ENCODE data around the gene PRDM10.

The PRDM10 gene

GRCh38 chr11:130031945-130032344 is 29.3 kb upstream of the PRDM10 start:
- ChIA-PET CTCF (interaction anchor here (1.1 to 1.6 kb wide), 2 partner anchors 15 to 25 kb away, joined by 3 read pairs; no protein-coding TSS in a partner anchor), POLR2A (interaction anchor here (0.6 kb wide), 1 partner anchor 29 kb away, joined by 3 read pairs; the partner anchor contains the start of gene PRDM10)
- no peak for TF ChIP-seq CTCF (IDR thresholded peaks at IDR 0.05; ENCODE audit: control extremely low read depth, extremely low read depth, low read depth, missing control alignments)
- DNase-seq (ENCODE audit: extremely low spot score), result no peak

GRCh38 chr11:130031056-130031455 is 28.4 kb upstream of the PRDM10 start:
- TF ChIP-seq CTCF (IDR thresholded peaks at IDR 0.05; ENCODE audit: control extremely low read depth, extremely low read depth, low read depth, missing control alignments), result no peak
- POLR2A ChIA-PET, result no interaction called here

GRCh38 chr11:130029137-130029536 is 26.5 kb upstream of the PRDM10 start:
- ChIA-PET CTCF (interaction anchor here (1.6 kb wide), 1 partner anchor 25 kb away, joined by 4 read pairs; no protein-coding TSS in a partner anchor), POLR2A (no interaction called here)
- DNase-seq (ENCODE audit: extremely low spot score), result no peak

More at GRCh38 chr11:130031056-130031455, 28.4 kb upstream of the PRDM10 start:
- CTCF ChIA-PET, result interaction anchor here (1.1 to 1.6 kb wide), 2 partner anchors 16 to 26 kb away, joined by 3 read pairs; no protein-coding TSS in a partner anchor
- no peak for DNase-seq (ENCODE audit: extremely low spot score)

GRCh38 chr11:130025371-130025770 is 22.7 kb upstream of the PRDM10 start:
- POLR2A ChIA-PET, result no interaction called here
- CTCF ChIA-PET, result interaction anchor here (1.0 kb wide), 1 partner anchor 9 kb away, joined by 5 read pairs; no protein-coding TSS in a partner anchor
- TF ChIP-seq CTCF (IDR thresholded peaks at IDR 0.05; ENCODE audit: control extremely low read depth, extremely low read depth, low read depth, missing control alignments), result no peak
- DNase-seq (ENCODE audit: extremely low spot score), result no peak

More at GRCh38 chr11:130029137-130029536, 26.5 kb upstream of the PRDM10 start:
- no peak for TF ChIP-seq CTCF (IDR thresholded peaks at IDR 0.05; ENCODE audit: control extremely low read depth, extremely low read depth, low read depth, missing control alignments)

GRCh38 chr11:130024361-130024760 is 21.7 kb upstream of the PRDM10 start:
- CTCF ChIA-PET, result no interaction called here
- POLR2A ChIA-PET, result no interaction called here
- DNase-seq (ENCODE audit: extremely low spot score), result no peak
- TF ChIP-seq CTCF (IDR thresholded peaks at IDR 0.05; ENCODE audit: control extremely low read depth, extremely low read depth, low read depth, missing control alignments), result no peak

- ChIA-PET CTCF (no interaction called here), POLR2A (interaction anchor here (0.6 kb wide), 1 partner anchor 109 kb away, joined by 4 read pairs; no protein-coding TSS in a partner anchor)
- TF ChIP-seq CTCF (IDR thresholded peaks at IDR 0.05; ENCODE audit: control extremely low read depth, extremely low read depth, low read depth, missing control alignments), result no peak
- peak; percentile 43 for DNase-seq (ENCODE audit: extremely low spot score)
Observed at GRCh38 chr11:130023204-130023603, 20.6 kb upstream of the PRDM10 start.

Data from GM10248 (cell line).